ENCODE measurements around the gene EDDM13.

- TF ChIP-seq, protein P1, sequence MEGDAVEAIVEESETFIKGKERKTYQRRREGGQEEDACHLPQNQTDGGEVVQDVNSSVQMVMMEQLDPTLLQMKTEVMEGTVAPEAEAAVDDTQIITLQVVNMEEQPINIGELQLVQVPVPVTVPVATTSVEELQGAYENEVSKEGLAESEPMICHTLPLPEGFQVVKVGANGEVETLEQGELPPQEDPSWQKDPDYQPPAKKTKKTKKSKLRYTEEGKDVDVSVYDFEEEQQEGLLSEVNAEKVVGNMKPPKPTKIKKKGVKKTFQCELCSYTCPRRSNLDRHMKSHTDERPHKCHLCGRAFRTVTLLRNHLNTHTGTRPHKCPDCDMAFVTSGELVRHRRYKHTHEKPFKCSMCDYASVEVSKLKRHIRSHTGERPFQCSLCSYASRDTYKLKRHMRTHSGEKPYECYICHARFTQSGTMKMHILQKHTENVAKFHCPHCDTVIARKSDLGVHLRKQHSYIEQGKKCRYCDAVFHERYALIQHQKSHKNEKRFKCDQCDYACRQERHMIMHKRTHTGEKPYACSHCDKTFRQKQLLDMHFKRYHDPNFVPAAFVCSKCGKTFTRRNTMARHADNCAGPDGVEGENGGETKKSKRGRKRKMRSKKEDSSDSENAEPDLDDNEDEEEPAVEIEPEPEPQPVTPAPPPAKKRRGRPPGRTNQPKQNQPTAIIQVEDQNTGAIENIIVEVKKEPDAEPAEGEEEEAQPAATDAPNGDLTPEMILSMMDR (IDR thresholded peaks at IDR 0.05) = no peak
- TF ChIP-seq POLR2A (IDR thresholded peaks at IDR 0.05) = no peak
Observed at GRCh38 chr19:56222901-56223300, 49.6 kb upstream of the EDDM13 start.
